Gastroesophageal sphincter (tissue), 4 donors: ENCODE results near the gene SLC15A3. TPM values are rescaled to one million over a fixed set of nuclear protein-coding genes. Genes with fewer than 3 reads are reported as not detected.

ENCODE experiments used
- ATAC-seq: fragments of 150-250 bp; one replicate; pipeline ENCODE4 v1.9.1; 2016; ENCODE audit warnings: mild to moderate bottlenecking, moderate library complexity
- H3K27ac ChIP-seq, 4 donors: fragments of 200-600 bp; sonication (generic) in 3 of 4; 1 replicate in 3 of 4; 2 replicates in 1 of 4; pipeline ENCODE4 v1.5.1; 2016 to 2019
- H3K27me3 ChIP-seq: fragments of 200-600 bp; sonication (generic); one replicate; pipeline ENCODE4 v1.5.1; 2019
- H3K36me3 ChIP-seq, 2 donors: fragments of 200-600 bp; sonication (generic); one replicate each; pipeline ENCODE4 v1.5.1; 2019; ENCODE audit warnings: control low read depth in 1 of 2
- H3K4me1 ChIP-seq, 3 donors: fragments of 200-600 bp; sonication (generic); 1 replicate in 2 of 3; 2 replicates in 1 of 3; pipeline ENCODE4 v1.5.1; 2016 to 2019; ENCODE audit warnings: control low read depth in 2 of 3
- H3K4me3 ChIP-seq, 2 donors: fragments of 200-600 bp; sonication (generic); one replicate each; pipeline ENCODE4 v1.5.1; 2019; ENCODE audit warnings: mild to moderate bottlenecking in 1 of 2, moderate library complexity in 1 of 2
- H3K9me3 ChIP-seq, 3 donors: fragments of 200-600 bp; sonication (generic); one replicate each; pipeline ENCODE4 v1.5.1; 2017 to 2019; ENCODE audit warnings: control low read depth in 2 of 3
- CTCF ChIP-seq, 4 experiments: fragments of 200-600 bp in 2 of 4; fragments of 450-650 bp in 2 of 4; sonication (generic) in 1 of 4; IDR thresholded peaks; one replicate each; pipeline ENCODE4 v1.5.1; 2017 to 2019; ENCODE audit warnings: antibody characterized with exemption in 4 of 4, mild to moderate bottlenecking in 2 of 4, moderate library complexity in 2 of 4
- EP300 ChIP-seq: sonication (generic); formaldehyde crosslinking; IDR thresholded peaks from one replicate; pipeline ENCODE4 v1.6.1; 2017; ENCODE audit warnings: antibody characterized with exemption, mild to moderate bottlenecking
- POLR2A ChIP-seq, 2 donors: fragments of 450-650 bp; IDR thresholded peaks; one replicate each; pipeline ENCODE4 v1.6.1; 2017; ENCODE audit warnings: antibody characterized with exemption in 2 of 2, mild to moderate bottlenecking in 2 of 2, moderate library complexity in 1 of 2
- POLR2AphosphoS5 ChIP-seq: sonication (generic); formaldehyde crosslinking; IDR thresholded peaks from one replicate; pipeline ENCODE4 v1.6.1; 2017; ENCODE audit warnings: antibody characterized with exemption
- WGBS, 2 donors: methylation state at CpG; one replicate each; pipeline ENCODE4 v1.1.5; 2018; ENCODE audit warnings: low coverage in 1 of 2; 5-methylcytosine and 5-hydroxymethylcytosine counted together
- total RNA-seq, 4 donors: library from RNA; depleted of rRNA; stranded (reverse); fragments of >200 nt; gene quantifications; one replicate each; pipeline ENCODE4 v1.1.0, GENCODE V29; 2016

Gene SLC15A3
- total RNA-seq, 4 donors from 2014 or later: 16.7 to 48.4 (median 19.5) TPM

GRCh38 chr11:60929764-60930163, 22.2 kb downstream of the SLC15A3 start:
- peaks cover 0 to 10% of the 10 kb centered on the region in 2 donors for H3K36me3 ChIP-seq
- peaks cover 44% of the 10 kb centered on the region for H3K27me3 ChIP-seq
- H3K4me3 ChIP-seq: no peak overlapping the region
- no peaks in the 10 kb centered on the region for H3K9me3 ChIP-seq
- no peak for ATAC-seq
- WGBS, 2 donors: 83 to 84% methylated on average over 2 to 3 of the region's 4 CpGs
- H3K27ac ChIP-seq: no peak overlapping the region
- peaks cover 0 to 10% (median 5%) of the 10 kb centered on the region in 3 donors for H3K4me1 ChIP-seq
- TF ChIP-seq POLR2A (IDR thresholded peaks at IDR 0.05) (no peak), POLR2AphosphoS5 (no peak), EP300 (no peak), CTCF (IDR thresholded peaks at IDR 0.05) (no peak)

GRCh38 chr11:60928563-60929001, 23.4 kb downstream of the SLC15A3 start:
- Histone ChIP-seq H3K9me3 (no peaks in the 10 kb centered on the region), H3K27me3 (peaks cover 51% of the 10 kb centered on the region), H3K4me1 (peaks cover 0 to 22% (median 12%) of the 10 kb centered on the region in 3 donors), H3K27ac (no peak overlapping the region), H3K4me3 (no peak overlapping the region), H3K36me3 (peaks cover 0 to 10% of the 10 kb centered on the region in 2 donors)
- TF ChIP-seq EP300 (no peak), CTCF (IDR thresholded peaks at IDR 0.05) (no peak), POLR2AphosphoS5 (no peak), POLR2A (IDR thresholded peaks at IDR 0.05) (no peak)
- ATAC-seq: no peak
- WGBS, 2 donors: 80% methylated on average over 1 of the region's 20 CpGs; no CpG with 5 or more reads in 1 of the 2 donors

GRCh38 chr11:60927600-60927999, 24.4 kb downstream of the SLC15A3 start:
- Histone ChIP-seq H3K27ac (no peak overlapping the region), H3K4me1 (peaks cover 0 to 26% (median 12%) of the 10 kb centered on the region in 3 donors), H3K4me3 (no peak overlapping the region), H3K27me3 (peaks cover 45% of the 10 kb centered on the region), H3K36me3 (peaks cover 0 to 20% of the 10 kb centered on the region in 2 donors), H3K9me3 (no peaks in the 10 kb centered on the region)
- no peak for ATAC-seq
- TF ChIP-seq EP300: no peak
- TF ChIP-seq POLR2AphosphoS5: no peak
- TF ChIP-seq CTCF (IDR thresholded peaks at IDR 0.05): no peak
- no peak for TF ChIP-seq POLR2A (IDR thresholded peaks at IDR 0.05)
- 80% methylated on average over 1 of the region's 16 CpGs; no CpG with 5 or more reads in 1 of the 2 donors for WGBS, 2 donors

- TF ChIP-seq EP300 (no peak), CTCF (IDR thresholded peaks at IDR 0.05) (no peak), POLR2AphosphoS5 (no peak), POLR2A (IDR thresholded peaks at IDR 0.05) (no peak)
These were observed 24.8 kb downstream of the SLC15A3 start for GRCh38 chr11:60927061-60927592.

GRCh38 chr11:60926500-60926899, 25.5 kb downstream of the SLC15A3 start:
- no peak overlapping the region for H3K27ac ChIP-seq
- no peaks in the 10 kb centered on the region for H3K9me3 ChIP-seq
- H3K4me3 ChIP-seq: no peak overlapping the region
- 88 to 95% methylated on average over 4 to 7 of the region's 8 CpGs for WGBS, 2 donors
- TF ChIP-seq CTCF (IDR thresholded peaks at IDR 0.05) (no peak), POLR2A (IDR thresholded peaks at IDR 0.05) (no peak), EP300 (no peak)
- H3K36me3 ChIP-seq: peaks cover 0 to 28% of the 10 kb centered on the region in 2 donors
- no peak for ATAC-seq
- H3K27me3 ChIP-seq: peaks cover 45% of the 10 kb centered on the region
- peaks cover 0 to 26% (median 12%) of the 10 kb centered on the region in 3 donors for H3K4me1 ChIP-seq

More at GRCh38 chr11:60927061-60927592, 24.8 kb downstream of the SLC15A3 start:
- WGBS, 2 donors: 60 to 80% methylated on average over 1 of the region's 8 CpGs
- no peaks in the 10 kb centered on the region for H3K9me3 ChIP-seq
- peaks cover 45% of the 10 kb centered on the region for H3K27me3 ChIP-seq
- no peak overlapping the region for H3K4me3 ChIP-seq
- peaks cover 0 to 26% (median 12%) of the 10 kb centered on the region in 3 donors for H3K4me1 ChIP-seq
- H3K36me3 ChIP-seq: peaks cover 0 to 24% of the 10 kb centered on the region in 2 donors
- no peak overlapping the region for H3K27ac ChIP-seq
- no peak for ATAC-seq
